ENCODE data around the gene LSM14A.
"Not testable (repeated sequence)": the region's sequence is repeated elsewhere in the genome, so short reads cannot be mapped to it uniquely, and the experiment has no call there.

LSM14A gene

DNA sequence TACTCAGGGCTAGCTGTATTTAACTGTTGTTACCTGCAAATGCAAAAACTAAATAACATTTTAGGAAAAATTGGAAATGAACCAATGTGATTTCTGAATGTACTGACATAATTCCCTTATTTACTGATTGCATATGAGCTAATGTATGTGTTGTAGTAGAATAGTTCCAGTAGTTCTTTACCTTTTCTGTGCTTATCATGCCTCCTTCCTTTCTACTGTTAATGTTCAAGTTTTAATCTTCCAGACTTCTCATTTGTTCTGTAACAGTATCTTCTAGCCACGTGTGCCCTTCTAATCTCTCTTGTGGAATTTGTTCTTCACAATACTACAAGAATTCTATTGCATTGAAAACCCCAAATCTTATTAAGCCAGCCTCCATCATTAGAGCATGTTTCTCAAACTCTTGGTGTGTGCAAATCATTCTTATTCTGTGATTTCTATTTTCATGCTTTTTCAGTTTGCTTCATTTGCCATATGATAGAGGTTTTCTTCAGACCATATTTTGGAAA, 17.7 kb downstream of the LSM14A start:
- no peak for DNase-seq (ENCODE audit: low read depth)

DNA sequence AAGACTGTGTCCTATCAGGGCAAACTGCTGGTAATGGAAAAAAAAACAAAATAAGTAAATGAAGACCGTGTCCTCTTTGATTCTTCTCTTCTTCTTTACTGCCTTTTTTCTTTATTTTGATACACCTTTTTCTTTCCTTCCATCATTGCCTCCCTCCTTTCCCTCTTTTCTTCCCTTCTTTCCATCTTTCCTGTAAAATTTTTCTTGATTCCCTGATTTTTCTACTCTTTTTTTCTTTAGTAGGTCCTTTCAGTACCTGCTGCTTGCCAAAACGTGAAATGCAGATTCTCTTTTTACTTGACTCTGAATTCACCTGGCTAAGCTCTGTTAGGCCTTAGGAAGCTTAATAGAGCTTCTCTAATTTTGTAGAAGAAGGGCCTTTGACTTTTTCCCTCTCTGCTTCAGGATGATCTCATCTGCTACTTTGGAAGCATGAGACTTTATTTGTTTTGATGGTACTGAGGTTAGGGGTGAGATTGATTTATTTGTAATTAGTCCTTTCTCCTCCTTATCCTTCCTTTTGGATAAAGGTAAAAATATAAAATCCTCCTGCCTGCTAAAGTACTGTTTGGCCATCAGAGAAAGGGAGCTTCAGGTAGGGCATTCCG, 19.2 kb downstream of the LSM14A start:
- no peak for DNase-seq (ENCODE audit: low read depth)

DNA sequence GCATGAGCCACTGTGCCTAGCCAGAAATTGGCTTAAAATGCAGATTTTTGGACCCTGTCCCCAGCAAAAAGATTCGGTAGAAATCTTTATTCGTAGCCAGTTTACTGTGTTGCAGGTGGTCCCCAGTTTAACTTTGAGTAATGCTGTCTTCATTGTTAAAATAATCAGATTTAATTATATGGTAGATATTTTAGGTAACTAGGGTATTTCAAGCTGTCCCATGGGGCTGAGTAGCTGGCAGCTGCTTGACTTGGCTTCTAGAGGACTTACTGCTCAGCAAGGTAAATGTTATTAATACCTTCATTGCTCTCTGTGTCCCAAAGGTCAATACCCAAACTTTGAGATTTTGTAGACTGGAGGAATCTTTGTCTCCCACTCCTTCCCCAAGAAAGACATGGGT, 21.1 kb downstream of the LSM14A start:
- no peak for DNase-seq (ENCODE audit: low read depth)

DNA sequence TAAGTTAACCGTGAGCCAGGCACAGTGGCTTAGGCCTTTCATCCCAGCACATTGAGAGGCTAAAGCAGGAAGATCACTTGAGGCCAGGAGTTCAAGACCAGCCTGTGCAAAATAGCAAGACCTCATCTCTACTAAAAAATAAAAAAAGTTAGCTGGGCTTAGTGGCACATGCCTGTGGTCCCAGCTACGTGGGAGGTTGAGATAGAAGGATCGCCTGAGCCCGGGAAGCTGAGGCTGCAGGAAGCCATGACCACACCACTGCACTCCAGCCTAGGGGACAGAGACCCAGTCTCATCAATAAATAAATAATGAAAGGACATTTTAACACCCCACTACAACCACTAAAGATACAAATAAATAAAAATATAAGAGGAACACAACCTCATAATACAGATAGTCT, 21.6 kb downstream of the LSM14A start:
- no peak for DNase-seq (ENCODE audit: low read depth)

DNA sequence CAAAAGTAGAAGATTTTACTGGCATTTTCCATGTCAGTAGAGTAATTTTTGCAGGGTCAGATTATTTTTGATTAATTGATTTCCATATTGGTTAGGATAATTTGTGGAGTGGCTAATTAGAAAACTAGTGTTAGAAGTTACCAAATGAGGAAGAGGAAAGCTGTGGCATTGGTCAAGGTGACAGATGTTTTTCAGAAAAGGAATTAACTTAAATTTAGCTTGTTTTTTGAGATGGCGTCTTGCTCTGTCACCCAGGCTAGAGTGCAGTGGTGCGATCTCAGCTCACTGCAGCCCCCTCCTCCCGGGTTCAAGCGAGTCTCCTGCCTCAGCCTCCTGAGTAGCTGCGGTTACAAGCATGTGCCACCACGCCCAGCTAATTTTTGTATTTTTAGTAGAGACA, 28.8 kb downstream of the LSM14A start:
- DNase-seq (ENCODE audit: low read depth): no peak

DNA sequence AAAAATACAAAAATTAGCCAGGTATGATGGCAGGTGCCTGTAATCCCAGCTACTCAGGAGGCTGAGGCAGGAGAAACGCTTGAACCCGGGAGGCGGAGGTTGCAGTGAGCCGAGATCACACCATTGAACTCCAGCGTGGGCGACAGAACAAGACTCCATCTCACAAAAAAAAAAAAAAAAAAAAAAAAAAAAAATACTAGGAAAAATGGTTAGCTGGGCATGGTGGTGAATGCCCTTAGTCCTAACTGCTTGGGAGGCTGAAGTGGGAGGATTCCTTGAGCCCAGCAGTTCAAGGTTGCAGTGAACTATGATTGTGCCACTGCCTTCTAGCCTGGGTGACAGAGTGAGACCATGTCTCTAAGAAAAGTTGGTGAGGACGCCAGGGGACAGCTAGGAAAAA, 33.0 kb downstream of the LSM14A start:
- not testable (repeated sequence) for DNase-seq (ENCODE audit: low read depth)

DNA sequence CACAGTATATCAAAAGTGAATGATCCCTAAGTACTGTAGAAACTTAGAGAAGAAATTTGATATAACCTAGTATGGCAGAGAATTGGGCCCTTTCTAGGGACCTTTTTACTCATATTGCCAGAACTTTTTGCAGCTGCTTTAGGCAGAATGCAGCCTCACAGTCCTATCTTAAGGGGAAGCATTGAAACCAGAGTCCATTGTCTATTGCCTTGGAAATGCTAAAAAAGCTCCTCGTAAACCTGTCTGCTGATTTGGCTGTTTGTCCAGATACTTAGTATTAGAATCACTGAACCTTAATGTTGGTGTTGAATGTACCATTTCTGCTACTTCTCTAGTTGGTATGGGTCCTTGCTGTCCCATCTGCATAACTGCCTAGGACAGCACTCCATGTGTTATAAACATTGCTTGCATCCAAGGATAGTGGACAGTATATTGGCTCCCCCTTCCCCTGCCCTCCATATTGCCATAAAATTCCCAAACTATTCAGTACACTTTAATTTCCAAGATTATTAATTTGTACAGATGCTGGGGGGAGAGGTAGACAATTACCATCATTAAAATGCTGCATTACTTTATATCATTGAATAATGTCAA, 36.1 kb downstream of the LSM14A start:
- no peak for DNase-seq (ENCODE audit: low read depth)

DNA sequence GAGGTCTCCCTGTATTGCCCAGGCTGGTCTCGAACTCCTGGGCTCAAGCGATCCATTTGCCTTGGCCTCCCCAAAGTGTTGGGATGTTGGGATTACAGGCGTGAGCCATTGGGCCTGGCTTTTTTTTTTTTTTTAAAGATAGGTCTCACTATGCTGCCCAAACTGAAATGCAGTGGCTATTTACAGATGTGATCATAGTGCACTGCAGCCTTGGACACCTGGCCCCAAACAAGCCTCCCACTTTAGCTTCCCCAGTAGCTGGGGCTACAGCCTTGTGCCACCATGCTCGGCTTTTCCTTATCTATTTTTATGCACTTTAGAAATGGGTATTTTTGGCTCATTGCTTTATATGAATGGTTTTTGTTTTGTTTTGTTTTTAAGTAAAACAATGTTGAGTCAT, 37.4 kb downstream of the LSM14A start:
- DNase-seq (ENCODE audit: low read depth): no peak

DNA sequence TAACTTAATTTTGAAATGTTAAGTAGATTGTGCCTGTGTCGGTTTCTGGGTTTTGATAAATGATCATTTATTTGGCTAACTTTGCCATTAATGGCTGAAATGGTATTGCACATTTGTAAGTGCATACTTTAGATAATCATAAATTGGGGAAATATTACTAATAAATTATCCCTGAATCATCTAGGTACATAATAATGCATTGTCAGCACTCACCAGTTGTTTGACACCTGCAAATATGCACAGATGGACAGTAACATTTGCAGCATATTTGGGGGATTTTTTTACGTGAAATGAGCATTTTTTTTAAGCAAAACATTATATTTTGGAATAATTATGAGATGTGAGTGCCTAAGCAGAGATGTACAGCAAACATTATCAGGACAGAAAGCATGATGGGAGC, 41.0 kb downstream of the LSM14A start:
- no peak for DNase-seq (ENCODE audit: low read depth)

DNA sequence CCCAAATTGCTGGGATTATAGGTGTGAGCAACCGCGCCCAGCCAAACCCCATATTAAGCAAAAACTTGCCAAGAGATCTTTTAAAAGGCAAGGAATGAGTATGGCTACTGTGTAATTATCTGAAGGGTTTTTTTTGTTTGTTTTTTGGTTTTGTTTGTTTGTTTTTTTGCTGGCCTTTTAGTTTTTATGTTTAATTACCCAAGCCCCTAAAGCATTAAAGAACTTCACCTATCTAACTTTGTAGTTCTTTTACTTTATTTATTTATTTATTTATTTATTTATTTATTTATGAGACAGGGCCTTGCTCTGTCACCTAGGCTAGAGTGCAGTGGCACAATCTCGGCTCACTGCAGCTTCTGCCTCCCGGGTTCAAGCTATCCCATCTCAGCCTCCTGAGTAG, 41.7 kb downstream of the LSM14A start:
- no peak for DNase-seq (ENCODE audit: low read depth)

DNA sequence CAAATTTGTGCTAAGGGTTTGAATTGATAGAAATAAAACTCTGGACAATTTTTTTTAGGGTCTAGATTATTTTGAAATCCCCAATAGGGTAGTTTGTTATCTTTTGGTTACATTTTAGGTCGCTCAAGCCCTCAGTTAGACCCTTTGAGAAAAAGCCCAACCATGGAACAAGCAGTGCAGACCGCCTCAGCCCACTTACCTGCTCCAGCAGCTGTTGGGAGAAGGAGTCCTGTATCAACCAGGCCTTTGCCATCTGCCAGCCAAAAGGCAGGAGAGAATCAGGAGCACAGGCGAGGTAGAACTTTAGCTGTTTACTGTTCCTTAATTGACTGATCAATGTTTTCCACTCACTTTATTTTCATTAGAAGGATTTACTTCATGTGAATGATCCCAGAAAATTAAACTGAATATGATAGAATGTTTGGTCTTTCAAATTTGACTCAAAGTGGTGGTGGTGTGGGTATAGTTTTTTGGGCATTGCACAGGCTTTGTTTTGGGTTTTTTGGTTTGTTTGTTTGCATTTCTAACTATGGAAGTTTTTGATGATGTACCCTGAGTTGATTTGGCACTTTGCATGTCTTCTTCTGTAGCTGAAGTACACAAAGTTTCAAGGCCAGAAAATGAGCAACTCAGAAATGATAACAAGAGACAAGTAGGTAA, 42.8 kb downstream of the LSM14A start:
- no peak for DNase-seq (ENCODE audit: low read depth)

DNA sequence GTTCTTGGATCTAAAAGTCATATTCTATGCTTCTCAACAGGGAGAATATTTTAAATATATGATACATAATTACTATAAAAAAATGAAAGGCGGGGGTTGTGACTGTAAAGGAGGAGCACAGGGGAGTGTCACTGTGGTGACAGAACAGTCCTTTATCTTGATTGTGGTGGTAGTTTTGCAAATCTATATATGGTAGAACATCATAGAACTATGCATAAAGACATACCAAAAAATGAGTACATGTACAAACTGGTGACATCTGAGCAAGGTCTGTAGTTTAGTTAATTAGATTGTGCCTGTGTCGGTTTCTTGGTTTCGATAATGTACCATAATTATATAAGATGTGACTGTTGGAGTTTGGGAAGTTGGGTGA, 43.3 kb downstream of the LSM14A start:
- no peak for DNase-seq (ENCODE audit: low read depth)

DNA sequence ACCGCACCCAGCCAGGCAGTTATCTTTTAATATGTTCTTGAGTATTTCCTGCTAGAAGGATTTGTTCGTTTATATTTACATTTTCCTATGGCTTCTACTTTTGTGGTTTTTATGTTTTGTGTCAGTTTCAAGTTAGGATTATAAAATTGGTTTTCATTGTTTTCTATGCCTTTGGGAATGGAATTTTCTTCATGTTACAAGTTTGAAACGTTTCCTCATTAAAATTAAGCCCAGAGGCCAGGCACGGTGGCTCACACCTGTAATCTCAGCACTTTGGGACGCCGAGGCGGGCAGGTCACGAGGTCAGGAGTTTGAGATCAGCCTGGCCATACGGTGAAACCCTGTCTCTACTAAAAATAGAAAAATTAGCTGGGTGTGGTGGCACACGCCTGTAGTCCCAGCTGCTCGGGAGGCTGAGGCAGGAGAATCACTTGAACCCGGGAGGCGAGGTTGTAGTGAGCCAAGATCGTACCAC, 44.5 kb downstream of the LSM14A start:
- not testable (repeated sequence) for DNase-seq (ENCODE audit: low read depth)

DNA sequence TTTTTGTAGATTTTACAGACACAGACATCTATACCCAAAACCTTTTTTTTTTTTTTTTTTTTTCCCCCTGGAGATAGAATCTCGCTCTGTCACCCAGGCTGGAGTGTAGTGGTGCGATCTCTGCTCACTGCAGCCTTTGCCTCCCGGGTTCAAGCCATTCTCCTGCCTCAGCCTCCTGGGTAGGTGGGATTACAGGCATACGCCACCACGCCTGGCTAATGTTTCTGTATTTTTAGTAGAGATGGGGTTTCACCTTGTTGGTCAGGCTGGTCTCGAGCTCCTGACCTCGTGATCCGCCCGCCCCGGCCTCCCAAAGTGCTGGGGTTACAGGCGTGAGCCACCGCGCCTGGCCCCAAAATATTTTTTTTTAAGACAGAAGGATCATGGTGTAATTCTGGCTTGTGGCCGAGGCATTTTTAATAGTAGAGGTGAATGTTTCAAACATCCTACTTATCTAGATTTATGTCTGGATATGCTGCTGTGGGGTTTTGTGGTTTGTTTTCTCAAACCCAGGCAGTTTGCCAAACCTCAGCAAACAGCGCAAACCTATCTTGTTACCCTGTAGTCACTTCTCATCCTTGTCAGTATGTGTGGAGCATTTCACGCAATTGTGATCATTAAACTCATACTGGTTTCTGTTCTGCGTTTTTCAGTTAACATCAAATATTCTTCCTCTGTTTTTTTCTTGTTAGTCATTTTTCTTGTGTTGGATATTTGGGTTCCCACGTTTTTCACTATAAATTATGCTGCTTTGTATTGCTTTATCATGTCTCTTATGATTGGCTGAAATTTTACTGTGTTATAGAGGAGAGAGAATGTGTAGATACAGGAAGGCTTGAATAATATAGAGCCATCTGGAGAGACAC, 45.9 kb downstream of the LSM14A start:
- peak; percentile 57 for DNase-seq (ENCODE audit: low read depth)

DNA sequence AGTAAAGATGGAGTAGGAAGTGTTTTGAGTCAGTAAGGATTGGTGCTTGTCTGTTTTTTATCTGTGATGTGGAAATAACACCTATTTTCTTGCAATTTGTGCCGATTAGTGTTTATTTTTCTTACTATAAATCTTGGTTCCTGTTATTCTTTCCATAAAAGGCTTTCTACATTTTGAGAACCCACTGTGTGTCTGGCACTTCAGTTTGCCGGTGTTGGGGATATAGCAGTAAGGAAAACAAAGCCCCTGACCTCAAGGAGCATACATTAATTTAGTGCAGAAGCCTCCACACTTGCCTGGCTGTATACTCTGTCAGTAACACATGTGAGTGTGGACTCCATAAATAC, 46.5 kb downstream of the LSM14A start:
- no peak for DNase-seq (ENCODE audit: low read depth)

DNA sequence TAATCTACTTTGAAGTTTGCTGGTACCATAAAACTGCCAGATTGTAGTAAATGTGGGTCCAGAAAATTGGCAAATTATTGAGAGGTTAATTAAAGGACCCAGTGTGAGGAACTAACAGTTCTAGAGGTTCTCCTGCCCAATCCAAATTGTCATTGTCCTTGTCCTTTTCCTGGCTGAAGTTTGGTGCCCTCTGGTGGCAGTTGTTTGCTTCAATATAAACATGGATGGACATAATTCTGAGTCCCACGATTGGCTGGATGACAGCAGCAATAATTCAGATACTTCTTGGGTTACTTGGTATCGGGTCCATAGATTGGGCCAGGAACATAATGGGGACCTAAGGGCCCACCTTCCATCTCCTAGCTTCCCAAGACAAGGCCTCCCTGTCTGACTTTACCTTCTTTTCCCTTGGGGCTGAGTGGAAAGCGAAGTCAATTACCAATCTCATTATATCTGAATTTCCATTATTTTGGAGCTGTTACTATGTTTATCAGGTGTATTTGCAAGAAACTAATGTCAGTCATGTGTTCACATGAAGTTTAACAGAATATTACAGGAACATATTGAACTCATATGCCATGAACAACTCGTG, 48.3 kb downstream of the LSM14A start:
- no peak for DNase-seq (ENCODE audit: low read depth)

DNA sequence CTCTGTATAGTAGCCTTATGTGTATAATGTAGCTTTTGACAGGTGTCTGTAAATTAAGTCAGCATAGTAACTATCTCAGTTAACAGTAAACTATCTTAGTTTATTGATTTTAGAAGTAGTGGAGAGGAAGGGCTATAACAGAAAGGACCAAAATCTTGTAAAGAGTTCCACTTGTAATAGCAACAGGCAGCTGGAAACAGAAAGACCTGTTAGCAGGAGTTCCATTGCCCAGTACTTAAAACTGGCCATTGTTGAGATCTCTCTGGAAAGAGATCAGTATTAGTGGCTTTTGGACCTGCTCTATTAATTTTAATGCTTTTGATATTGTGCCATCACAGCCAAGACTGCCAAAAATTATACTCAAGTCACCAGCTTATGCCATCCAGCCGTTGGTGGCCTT, 50.1 kb downstream of the LSM14A start:
- no peak for DNase-seq (ENCODE audit: low read depth)

DNA sequence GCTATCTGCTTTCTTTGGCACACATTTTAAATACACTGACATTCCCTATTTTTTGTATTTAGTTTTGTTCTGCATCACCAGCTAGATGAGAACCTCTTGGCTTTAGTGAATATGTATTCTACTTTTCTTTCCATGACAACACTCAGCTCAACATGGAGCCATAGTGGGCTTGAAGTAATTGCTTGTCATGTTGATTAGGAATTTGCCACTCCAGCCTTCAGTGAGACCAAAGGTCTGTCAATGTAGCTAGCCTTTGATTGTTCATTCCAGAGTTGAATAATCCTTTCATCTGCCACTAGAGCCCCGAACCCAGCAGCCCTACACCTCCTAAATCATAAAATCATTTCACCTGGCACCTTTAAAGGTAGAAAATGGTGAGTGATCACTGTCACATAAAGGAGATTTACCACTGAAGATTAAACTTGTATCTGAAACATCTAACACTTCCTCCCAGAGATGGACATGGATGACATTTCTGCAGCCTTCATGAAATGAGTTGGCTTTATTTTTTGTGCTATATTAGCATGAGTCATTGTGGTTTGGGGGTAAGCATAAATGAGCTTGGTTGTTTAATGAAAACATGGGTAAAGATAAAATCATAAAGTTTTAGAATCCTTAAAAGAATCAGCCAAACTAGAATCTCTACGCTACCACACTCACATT, 52.8 kb downstream of the LSM14A start:
- DNase-seq (ENCODE audit: low read depth): no peak

DNA sequence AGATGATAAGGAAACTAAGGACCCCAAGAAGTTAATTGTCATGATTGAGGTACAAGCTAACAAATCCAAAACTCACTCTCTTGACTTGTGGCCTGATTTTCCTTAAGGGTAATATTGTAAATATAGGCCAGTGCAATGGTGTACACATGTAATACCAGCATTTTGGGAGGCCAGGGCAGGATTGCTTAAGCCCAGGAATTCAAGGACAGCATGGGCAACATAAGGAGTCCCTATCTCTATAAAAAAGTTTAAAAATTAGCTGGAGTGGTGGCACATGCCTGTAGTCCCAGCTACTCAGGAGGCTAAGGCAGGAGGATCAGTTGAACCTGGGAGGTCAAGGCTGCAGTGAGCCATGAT, 53.3 kb downstream of the LSM14A start:
- DNase-seq (ENCODE audit: low read depth): no peak

DNA sequence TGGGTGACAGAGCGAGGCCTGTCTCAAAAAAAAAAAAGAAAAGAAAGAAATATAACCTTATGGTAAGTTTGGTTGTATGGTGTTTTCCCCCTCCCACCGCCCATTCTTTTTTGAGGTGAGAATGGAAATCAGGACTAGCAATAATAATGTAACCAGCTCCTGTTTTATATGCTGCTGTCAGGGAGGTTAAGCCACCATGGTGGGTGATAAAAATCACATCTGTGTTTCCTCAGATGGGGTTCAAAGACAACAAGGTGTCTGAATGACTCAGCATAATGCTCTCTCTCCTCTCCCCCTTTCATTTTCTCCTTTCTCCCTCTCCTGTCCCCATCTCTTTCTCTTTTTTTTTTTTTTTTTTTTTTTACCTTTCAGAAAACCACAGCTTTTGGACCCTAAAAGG, 53.7 kb downstream of the LSM14A start:
- DNase-seq (ENCODE audit: low read depth): no peak

DNA sequence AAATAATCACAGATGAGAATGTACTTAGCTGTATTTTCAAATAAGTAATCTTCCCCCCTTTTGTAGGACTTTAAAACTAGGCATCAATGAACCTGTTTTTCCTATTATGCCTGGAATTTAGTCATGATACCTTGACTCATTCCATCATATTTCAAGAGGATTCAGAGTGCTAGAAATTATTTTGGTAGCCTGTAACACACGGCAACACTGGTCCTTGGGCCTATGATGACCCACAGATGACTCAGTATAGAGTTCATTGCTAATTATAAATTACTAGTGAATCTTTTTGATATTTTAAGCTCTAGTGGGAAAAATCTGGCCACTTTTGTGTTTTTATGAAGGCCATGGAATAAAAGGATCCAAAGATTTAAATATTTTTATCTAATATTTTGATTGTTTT, 56.0 kb downstream of the LSM14A start:
- no peak for DNase-seq (ENCODE audit: low read depth)

DNA sequence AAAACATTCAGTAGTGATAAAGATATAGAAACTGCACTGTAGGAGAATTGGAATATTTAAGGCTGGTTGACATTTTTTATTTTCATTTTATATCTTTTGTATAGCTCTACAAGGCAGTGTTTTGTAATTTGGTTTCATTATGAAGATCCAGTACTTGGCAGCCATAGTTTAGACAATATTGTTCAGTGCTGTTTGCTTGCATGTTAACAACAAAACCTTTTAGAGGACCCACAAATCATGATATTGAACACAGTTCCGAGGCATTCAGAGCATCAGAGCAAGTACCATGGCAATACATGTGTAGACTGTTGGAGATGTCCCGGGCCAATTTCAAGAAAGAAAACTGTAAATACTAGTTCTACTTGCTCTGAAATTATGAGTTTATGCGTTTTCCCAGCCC, 56.5 kb downstream of the LSM14A start:
- DNase-seq (ENCODE audit: low read depth): no peak

Measured in activated T-helper 1 cell treated with Interleukin-2 at 50 U/mL for 16 hours (primary cell).